Mammary epithelial cell (primary cell): ENCODE measurements around the gene NT5C1A.

Experiments
- EZH2 ChIP-seq: IDR thresholded peaks from 2 replicates; pipeline ENCODE4 v1.6.1; 2012; ENCODE audit warnings: low read length, inconsistent platforms, borderline replicate concordance
- TF ChIP-seq, protein P1 (sequence below), 2 donors: IDR thresholded peaks in 1 of 2; conservative IDR thresholded peaks in 1 of 2; 2 replicates each; pipeline ENCODE4 v1.5.1; 2011 to 2012; ENCODE audit warnings: inconsistent platforms in 2 of 2, low read length in 2 of 2, mild to moderate bottlenecking in 2 of 2, control low read depth in 1 of 2, low read depth in 1 of 2; ENCODE audit not compliant: insufficient read depth in 1 of 2; ENCODE audit errors: extremely low read depth in 1 of 2

DNA sequence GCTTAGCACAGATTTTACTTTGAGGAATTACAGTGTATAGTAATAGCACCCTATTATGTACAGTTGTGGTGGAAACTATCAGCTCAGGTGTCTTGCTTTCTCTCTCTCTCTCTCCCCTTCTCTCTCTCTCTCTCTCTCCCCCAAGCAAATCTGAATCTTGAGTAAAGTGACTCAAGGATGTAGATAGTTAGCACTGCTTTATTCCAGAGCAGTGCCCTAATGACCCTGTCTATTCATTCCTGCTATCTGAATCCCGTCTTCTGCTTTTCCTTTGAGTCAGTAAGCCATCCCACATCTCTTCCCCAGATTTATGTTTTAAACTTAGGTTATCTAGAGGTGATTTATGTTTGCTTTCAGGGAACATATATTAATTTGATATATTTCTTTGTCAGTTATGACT is 24.5 kb upstream of the NT5C1A start:
- TF ChIP-seq, protein P1, sequence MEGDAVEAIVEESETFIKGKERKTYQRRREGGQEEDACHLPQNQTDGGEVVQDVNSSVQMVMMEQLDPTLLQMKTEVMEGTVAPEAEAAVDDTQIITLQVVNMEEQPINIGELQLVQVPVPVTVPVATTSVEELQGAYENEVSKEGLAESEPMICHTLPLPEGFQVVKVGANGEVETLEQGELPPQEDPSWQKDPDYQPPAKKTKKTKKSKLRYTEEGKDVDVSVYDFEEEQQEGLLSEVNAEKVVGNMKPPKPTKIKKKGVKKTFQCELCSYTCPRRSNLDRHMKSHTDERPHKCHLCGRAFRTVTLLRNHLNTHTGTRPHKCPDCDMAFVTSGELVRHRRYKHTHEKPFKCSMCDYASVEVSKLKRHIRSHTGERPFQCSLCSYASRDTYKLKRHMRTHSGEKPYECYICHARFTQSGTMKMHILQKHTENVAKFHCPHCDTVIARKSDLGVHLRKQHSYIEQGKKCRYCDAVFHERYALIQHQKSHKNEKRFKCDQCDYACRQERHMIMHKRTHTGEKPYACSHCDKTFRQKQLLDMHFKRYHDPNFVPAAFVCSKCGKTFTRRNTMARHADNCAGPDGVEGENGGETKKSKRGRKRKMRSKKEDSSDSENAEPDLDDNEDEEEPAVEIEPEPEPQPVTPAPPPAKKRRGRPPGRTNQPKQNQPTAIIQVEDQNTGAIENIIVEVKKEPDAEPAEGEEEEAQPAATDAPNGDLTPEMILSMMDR (conservative IDR thresholded peaks at IDR 0.05 in 1 of 2, IDR thresholded peaks at IDR 0.05 in 1 of 2; ENCODE audit: extremely low read depth in 1 of 2, insufficient read depth in 1 of 2, low read depth in 1 of 2, low read length in 2 of 2), result no peak
- TF ChIP-seq EZH2, result no peak
